ENCODE measurements around the gene TMPRSS3. TPM values are rescaled to one million over a fixed set of nuclear protein-coding genes. Genes with fewer than 3 reads are reported as not detected.

The TMPRSS3 gene
- total and polyA plus RNA-seq, 2 of the 13 experiments (the other 11 are each of a cell fraction or from before 2014, with no cell fraction given), result 2.8 to 16.9 TPM

DNA sequence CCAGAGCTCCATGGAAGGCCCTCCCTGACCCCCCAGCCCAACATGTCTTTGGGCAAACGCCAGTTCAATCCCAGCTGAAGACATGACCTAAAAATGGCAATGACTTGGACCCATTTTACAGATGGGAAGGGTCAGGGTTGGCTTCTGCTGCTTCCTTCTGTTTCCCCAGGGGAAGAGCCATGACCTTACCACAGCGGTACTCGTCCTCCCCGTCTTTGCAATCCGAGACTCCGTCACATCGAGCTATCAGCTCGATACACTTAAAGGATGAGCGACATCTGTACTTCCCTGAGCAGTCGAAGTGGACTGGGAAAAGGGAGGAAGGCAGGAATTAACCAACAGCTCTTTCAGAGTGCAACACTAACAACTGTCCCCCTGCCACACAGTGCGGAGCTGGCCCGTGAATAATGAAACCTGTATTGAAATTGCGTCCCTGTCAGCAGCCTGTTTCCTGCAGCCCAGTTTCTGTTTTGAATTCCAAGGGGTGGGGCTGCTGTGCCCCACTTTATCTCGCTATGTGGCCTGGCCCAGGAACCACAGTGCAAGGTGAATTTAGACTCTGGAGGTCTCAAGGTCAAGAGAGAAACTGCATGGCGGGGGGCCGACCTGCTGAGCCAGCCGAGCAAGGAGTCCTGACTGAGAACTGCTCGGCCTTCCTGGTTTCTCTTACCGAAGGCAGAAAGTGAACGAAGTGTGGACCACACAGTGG is 7.0 kb downstream of the TMPRSS3 start (continued):
- TF ChIP-seq ZNF629 (CRISPR knock-in tag; conservative IDR thresholded peaks at IDR 0.05), result peak; percentile 94
- 0 out of 2 replicates have a peak, but pooled peaks have one; percentile 14 for TF ChIP-seq TBX2 (CRISPR knock-in tag; IDR thresholded peaks at IDR 0.05; ENCODE audit: borderline replicate concordance)
- peak; percentile 76; the same call in 1 of the 2 replicates for TF ChIP-seq MAZ (IDR thresholded peaks at IDR 0.05; ENCODE audit: borderline replicate concordance, low read depth, low read length)
- peak; percentile 58; the same call in 1 of the 2 replicates for TF ChIP-seq MAZ (CRISPR knock-in tag; IDR thresholded peaks at IDR 0.05; ENCODE audit: low read depth)
- peak; percentile 66; the same call in 1 of the 2 replicates for TF ChIP-seq ZC3H4 (CRISPR knock-in tag; IDR thresholded peaks at IDR 0.05; ENCODE audit: borderline replicate concordance)
- TF ChIP-seq RARA (CRISPR knock-in tag; IDR thresholded peaks at IDR 0.05), result 0 out of 2 replicates have a peak, but pooled peaks have one; percentile 3
- TF ChIP-seq, protein P1, sequence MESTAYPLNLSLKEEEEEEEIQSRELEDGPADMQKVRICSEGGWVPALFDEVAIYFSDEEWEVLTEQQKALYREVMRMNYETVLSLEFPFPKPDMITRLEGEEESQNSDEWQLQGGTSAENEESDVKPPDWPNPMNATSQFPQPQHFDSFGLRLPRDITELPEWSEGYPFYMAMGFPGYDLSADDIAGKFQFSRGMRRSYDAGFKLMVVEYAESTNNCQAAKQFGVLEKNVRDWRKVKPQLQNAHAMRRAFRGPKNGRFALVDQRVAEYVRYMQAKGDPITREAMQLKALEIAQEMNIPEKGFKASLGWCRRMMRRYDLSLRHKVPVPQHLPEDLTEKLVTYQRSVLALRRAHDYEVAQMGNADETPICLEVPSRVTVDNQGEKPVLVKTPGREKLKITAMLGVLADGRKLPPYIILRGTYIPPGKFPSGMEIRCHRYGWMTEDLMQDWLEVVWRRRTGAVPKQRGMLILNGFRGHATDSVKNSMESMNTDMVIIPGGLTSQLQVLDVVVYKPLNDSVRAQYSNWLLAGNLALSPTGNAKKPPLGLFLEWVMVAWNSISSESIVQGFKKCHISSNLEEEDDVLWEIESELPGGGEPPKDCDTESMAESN (CRISPR knock-in tag; conservative IDR thresholded peaks at IDR 0.05), result no peak
- no peak for TF ChIP-seq TOPORS (CRISPR knock-in tag; IDR thresholded peaks at IDR 0.05)
- no peak for TF ChIP-seq ZNF749 (CRISPR knock-in tag; IDR thresholded peaks at IDR 0.05; ENCODE audit: borderline replicate concordance)
- TF ChIP-seq, protein P2, sequence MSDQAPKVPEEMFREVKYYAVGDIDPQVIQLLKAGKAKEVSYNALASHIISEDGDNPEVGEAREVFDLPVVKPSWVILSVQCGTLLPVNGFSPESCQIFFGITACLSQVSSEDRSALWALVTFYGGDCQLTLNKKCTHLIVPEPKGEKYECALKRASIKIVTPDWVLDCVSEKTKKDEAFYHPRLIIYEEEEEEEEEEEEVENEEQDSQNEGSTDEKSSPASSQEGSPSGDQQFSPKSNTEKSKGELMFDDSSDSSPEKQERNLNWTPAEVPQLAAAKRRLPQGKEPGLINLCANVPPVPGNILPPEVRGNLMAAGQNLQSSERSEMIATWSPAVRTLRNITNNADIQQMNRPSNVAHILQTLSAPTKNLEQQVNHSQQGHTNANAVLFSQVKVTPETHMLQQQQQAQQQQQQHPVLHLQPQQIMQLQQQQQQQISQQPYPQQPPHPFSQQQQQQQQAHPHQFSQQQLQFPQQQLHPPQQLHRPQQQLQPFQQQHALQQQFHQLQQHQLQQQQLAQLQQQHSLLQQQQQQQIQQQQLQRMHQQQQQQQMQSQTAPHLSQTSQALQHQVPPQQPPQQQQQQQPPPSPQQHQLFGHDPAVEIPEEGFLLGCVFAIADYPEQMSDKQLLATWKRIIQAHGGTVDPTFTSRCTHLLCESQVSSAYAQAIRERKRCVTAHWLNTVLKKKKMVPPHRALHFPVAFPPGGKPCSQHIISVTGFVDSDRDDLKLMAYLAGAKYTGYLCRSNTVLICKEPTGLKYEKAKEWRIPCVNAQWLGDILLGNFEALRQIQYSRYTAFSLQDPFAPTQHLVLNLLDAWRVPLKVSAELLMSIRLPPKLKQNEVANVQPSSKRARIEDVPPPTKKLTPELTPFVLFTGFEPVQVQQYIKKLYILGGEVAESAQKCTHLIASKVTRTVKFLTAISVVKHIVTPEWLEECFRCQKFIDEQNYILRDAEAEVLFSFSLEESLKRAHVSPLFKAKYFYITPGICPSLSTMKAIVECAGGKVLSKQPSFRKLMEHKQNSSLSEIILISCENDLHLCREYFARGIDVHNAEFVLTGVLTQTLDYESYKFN (CRISPR knock-in tag; conservative IDR thresholded peaks at IDR 0.05), result peak; percentile 48; the same call in 1 of the 2 replicates
- TF ChIP-seq ZNF644 (CRISPR knock-in tag; IDR thresholded peaks at IDR 0.05; ENCODE audit: low read depth), result peak; percentile 16; the same call in 1 of the 2 replicates
- TF ChIP-seq, protein P3, sequence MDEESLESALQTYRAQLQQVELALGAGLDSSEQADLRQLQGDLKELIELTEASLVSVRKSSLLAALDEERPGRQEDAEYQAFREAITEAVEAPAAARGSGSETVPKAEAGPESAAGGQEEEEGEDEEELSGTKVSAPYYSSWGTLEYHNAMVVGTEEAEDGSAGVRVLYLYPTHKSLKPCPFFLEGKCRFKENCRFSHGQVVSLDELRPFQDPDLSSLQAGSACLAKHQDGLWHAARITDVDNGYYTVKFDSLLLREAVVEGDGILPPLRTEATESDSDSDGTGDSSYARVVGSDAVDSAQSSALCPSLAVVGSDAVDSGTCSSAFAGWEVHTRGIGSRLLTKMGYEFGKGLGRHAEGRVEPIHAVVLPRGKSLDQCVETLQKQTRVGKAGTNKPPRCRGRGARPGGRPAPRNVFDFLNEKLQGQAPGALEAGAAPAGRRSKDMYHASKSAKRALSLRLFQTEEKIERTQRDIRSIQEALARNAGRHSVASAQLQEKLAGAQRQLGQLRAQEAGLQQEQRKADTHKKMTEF (CRISPR knock-in tag; IDR thresholded peaks at IDR 0.05), result 0 out of 2 replicates have a peak, but pooled peaks have one; percentile 29
- no peak for TF ChIP-seq ZNF605 (CRISPR knock-in tag; IDR thresholded peaks at IDR 0.05)
- 0 out of 2 replicates have a peak, but pooled peaks have one; percentile 21 for TF ChIP-seq SP5 (CRISPR knock-in tag; IDR thresholded peaks at IDR 0.05; ENCODE audit: borderline replicate concordance, low read depth)
- no peak for TF ChIP-seq GATAD2A (CRISPR knock-in tag; IDR thresholded peaks at IDR 0.05)
- TF ChIP-seq POLR2G (IDR thresholded peaks at IDR 0.05; ENCODE audit: low read depth, low read length), result peak; percentile 68
- TF ChIP-seq ZNF839 (CRISPR knock-in tag; IDR thresholded peaks at IDR 0.05; ENCODE audit: borderline replicate concordance), result 0 out of 2 replicates have a peak, but pooled peaks have one; percentile 33
- no peak for TF ChIP-seq MBNL3 (CRISPR knock-in tag; conservative IDR thresholded peaks at IDR 0.05)
- TF ChIP-seq PHF21A (CRISPR knock-in tag; IDR thresholded peaks at IDR 0.05), result 0 out of 2 replicates have a peak, but pooled peaks have one; percentile 31
- TF ChIP-seq, protein P4, sequence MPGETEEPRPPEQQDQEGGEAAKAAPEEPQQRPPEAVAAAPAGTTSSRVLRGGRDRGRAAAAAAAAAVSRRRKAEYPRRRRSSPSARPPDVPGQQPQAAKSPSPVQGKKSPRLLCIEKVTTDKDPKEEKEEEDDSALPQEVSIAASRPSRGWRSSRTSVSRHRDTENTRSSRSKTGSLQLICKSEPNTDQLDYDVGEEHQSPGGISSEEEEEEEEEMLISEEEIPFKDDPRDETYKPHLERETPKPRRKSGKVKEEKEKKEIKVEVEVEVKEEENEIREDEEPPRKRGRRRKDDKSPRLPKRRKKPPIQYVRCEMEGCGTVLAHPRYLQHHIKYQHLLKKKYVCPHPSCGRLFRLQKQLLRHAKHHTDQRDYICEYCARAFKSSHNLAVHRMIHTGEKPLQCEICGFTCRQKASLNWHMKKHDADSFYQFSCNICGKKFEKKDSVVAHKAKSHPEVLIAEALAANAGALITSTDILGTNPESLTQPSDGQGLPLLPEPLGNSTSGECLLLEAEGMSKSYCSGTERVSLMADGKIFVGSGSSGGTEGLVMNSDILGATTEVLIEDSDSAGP (CRISPR knock-in tag; IDR thresholded peaks at IDR 0.05; ENCODE audit: borderline replicate concordance), result peak; percentile 42; the same call in 1 of the 2 replicates
- TF ChIP-seq ZNF501 (CRISPR knock-in tag; IDR thresholded peaks at IDR 0.05), result peak; percentile 40

All from HepG2 (cell line).